Stimulated activated naive CD4-positive, alpha-beta T cell treated with Interleukin-2 at 50 U/mL for 16 hours (primary cell): ENCODE results near the gene E2F2.
"Not testable (repeated sequence)": the region's sequence is repeated elsewhere in the genome, so short reads cannot be mapped to it uniquely, and the experiment has no call there.

Experiments
- DNase-seq: peaks from one replicate; lab custom pipeline; 2025; lab: John Stamatoyannopoulos, UW

The E2F2 gene

GRCh38 chr1:23546897-23547584 is 16.0 kb upstream of the E2F2 start:
- DNase-seq: no peak

GRCh38 chr1:23545851-23546250 is 14.8 kb upstream of the E2F2 start:
- DNase-seq: no peak

GRCh38 chr1:23544444-23545389 is 13.7 kb upstream of the E2F2 start:
- peak; percentile 60 for DNase-seq

- no peak for DNase-seq
Observed at GRCh38 chr1:23543707-23544443, 12.8 kb upstream of the E2F2 start.

GRCh38 chr1:23542940-23543339 is 11.9 kb upstream of the E2F2 start:
- DNase-seq: not testable (repeated sequence)

- peak; percentile 83 for DNase-seq
Observed at GRCh38 chr1:23539698-23540266, 8.7 kb upstream of the E2F2 start.

GRCh38 chr1:23537296-23537973 is 6.4 kb upstream of the E2F2 start:
- no peak for DNase-seq

GRCh38 chr1:23533246-23534023 is 2.4 kb upstream of the E2F2 start:
- no peak for DNase-seq

- DNase-seq: no peak
Observed at GRCh38 chr1:23531562-23532094, 595 bp upstream of the E2F2 start.

- DNase-seq: no peak
Observed at GRCh38 chr1:23530087-23530746, 816 bp downstream of the E2F2 start.

GRCh38 chr1:23529146-23530086 is 1.6 kb downstream of the E2F2 start:
- DNase-seq: no peak

GRCh38 chr1:23528250-23528978 is 2.6 kb downstream of the E2F2 start:
- DNase-seq: peak; percentile 76

GRCh38 chr1:23527900-23528249 is 3.2 kb downstream of the E2F2 start:
- DNase-seq: no peak

- DNase-seq: no peak
Observed at GRCh38 chr1:23527366-23527765, 3.7 kb downstream of the E2F2 start.

- no peak for DNase-seq
Observed at GRCh38 chr1:23526329-23527041, 4.5 kb downstream of the E2F2 start.

- DNase-seq: no peak
Observed at GRCh38 chr1:23525558-23526250, 5.3 kb downstream of the E2F2 start.
